GM20000 (cell line): ENCODE data around the gene BTNL3.
"Not testable (repeated sequence)": the region's sequence is repeated elsewhere in the genome, so short reads cannot be mapped to it uniquely, and the experiment has no call there.

ENCODE experiments used
- DNase-seq: peaks from one replicate; pipeline ENCODE4 v3.0.0; 2012; ENCODE audit warnings: low spot score
- TF ChIP-seq, protein P1 (sequence below): IDR thresholded peaks from 2 replicates; pipeline ENCODE4 v1.5.1; 2012; ENCODE audit warnings: mild to moderate bottlenecking, control low read depth; ENCODE audit errors: extremely low read depth, missing control alignments

BTNL3 gene

DNA sequence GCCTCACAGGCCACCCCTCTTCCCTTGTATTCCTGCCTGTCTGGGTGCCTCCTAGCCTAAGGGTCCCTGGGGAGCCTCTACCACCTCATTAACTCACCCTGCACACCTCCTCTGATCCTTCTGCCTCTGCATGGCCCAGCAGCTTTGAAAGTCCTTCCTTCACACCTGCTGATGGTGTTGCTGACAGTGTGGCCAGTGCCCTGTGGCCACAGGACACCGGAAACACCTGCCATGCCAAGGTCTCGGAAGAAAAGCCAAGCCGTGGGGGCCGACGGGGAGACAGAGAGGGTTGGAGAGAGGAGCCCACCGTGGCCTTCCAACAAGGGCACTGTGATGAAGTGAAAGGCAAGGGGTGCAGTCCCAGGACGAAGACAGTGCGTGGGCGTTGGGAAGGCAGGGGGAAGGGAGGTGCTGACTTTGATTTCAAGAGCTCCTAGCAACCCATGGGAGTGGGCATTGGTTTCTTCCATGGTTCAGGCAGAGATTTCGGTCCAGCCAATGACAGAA lies 55.5 kb downstream of the BTNL3 start:
- TF ChIP-seq, protein P1, sequence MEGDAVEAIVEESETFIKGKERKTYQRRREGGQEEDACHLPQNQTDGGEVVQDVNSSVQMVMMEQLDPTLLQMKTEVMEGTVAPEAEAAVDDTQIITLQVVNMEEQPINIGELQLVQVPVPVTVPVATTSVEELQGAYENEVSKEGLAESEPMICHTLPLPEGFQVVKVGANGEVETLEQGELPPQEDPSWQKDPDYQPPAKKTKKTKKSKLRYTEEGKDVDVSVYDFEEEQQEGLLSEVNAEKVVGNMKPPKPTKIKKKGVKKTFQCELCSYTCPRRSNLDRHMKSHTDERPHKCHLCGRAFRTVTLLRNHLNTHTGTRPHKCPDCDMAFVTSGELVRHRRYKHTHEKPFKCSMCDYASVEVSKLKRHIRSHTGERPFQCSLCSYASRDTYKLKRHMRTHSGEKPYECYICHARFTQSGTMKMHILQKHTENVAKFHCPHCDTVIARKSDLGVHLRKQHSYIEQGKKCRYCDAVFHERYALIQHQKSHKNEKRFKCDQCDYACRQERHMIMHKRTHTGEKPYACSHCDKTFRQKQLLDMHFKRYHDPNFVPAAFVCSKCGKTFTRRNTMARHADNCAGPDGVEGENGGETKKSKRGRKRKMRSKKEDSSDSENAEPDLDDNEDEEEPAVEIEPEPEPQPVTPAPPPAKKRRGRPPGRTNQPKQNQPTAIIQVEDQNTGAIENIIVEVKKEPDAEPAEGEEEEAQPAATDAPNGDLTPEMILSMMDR, result no peak
- DNase-seq, result no peak

- TF ChIP-seq, protein P1, result no peak
- no peak for DNase-seq
Observed at GRCh38 chr5:181044662-181045305, 56.1 kb downstream of the BTNL3 start.

GRCh38 chr5:181045316-181045715 lies 56.7 kb downstream of the BTNL3 start:
- TF ChIP-seq, protein P1, result no peak
- no peak for DNase-seq

- DNase-seq, result not testable (repeated sequence)
Observed at GRCh38 chr5:181045857-181046256, 57.2 kb downstream of the BTNL3 start.

GRCh38 chr5:181047288-181047687 lies 58.6 kb downstream of the BTNL3 start:
- TF ChIP-seq, protein P1, result no peak
- no peak for DNase-seq

GRCh38 chr5:181047921-181048320 lies 59.3 kb downstream of the BTNL3 start:
- TF ChIP-seq, protein P1, result no peak
- DNase-seq, result no peak

DNA sequence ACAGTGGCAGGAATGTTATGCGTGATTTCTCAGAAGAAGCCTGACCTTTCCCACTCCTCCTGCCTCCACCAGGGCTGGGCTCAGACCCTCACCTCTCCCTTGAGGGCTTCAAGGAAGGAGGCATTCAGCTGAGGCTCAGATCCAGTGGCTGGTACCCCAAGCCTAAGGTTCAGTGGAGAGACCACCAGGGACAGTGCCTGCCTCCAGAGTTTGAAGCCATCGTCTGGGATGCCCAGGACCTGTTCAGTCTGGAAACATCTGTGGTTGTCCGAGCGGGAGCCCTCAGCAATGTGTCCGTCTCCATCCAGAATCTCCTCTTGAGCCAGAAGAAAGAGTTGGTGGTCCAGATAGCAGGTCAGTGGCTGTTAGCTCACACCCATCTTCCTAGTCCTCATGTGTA lies 61.4 kb downstream of the BTNL3 start:
- TF ChIP-seq, protein P1, result no peak

More for the DNA sequence above, 61.4 kb downstream of the BTNL3 start:
- DNase-seq, result no peak
